Kidney (tissue), 14 donors: ENCODE results near the gene PXYLP1. TPM values are rescaled to one million over a fixed set of nuclear protein-coding genes. Genes with fewer than 3 reads are reported as not detected.

Experiments
- DNase-seq, 5 donors: peaks; one replicate each; pipeline ENCODE4 v3.0.0-alpha.2; 2013 to 2020
- FAIRE-seq: peaks from 2 replicates; lab custom pipeline; 2012; peaks lifted over from hg19 to GRCh38; lab: Jason Lieb, UNC
- H3K27ac ChIP-seq, 2 donors: one replicate each; pipeline ENCODE4 v1.7.0; 2013; ENCODE audit warnings: low read depth in 2 of 2, low read length in 2 of 2, inconsistent platforms in 1 of 2
- H3K27me3 ChIP-seq: one replicate; pipeline ENCODE4 v1.7.1; 2013; ENCODE audit warnings: low read length, inconsistent platforms; ENCODE audit not compliant: control insufficient read depth, insufficient read depth
- H3K36me3 ChIP-seq, 3 donors: one replicate each; pipeline versions ENCODE4 v1.7.0 to v1.7.1; 2013; ENCODE audit warnings: low read length in 3 of 3, control low read depth in 1 of 3, inconsistent platforms in 1 of 3; ENCODE audit not compliant: insufficient read depth in 3 of 3, control insufficient read depth in 2 of 3
- H3K4me1 ChIP-seq, 3 donors: one replicate each; pipeline versions ENCODE4 v1.7.0 to v1.7.1; 2013; ENCODE audit warnings: low read length in 3 of 3, inconsistent platforms in 1 of 3, low read depth in 1 of 3; ENCODE audit not compliant: control insufficient read depth in 2 of 3, insufficient read depth in 2 of 3
- H3K4me3 ChIP-seq, 3 donors: one replicate each; pipeline versions ENCODE4 v1.7.0 to v1.8.1; 2013; ENCODE audit warnings: low read length in 3 of 3, control low read depth in 1 of 3, inconsistent platforms in 1 of 3
- H3K9ac ChIP-seq, 3 donors: one replicate each; pipeline versions ENCODE4 v1.7.0 to v1.7.1; 2013; ENCODE audit warnings: low read length in 3 of 3, control low read depth in 1 of 3, inconsistent platforms in 1 of 3
- H3K9me3 ChIP-seq, 3 donors: one replicate each; pipeline versions ENCODE4 v1.7.0 to v1.7.1; 2013; ENCODE audit warnings: low read length in 3 of 3, control low read depth in 1 of 3, inconsistent platforms in 1 of 3; ENCODE audit not compliant: control insufficient read depth in 2 of 3, insufficient read depth in 1 of 3
- intact Hi-C: fragments of 100-400 bp; cut with DNase I; formaldehyde crosslinking; loops from one replicate; pipeline ENCODE4 v1.11.1; 2022
- polyA plus RNA-seq: library from polyadenylated mRNA; stranded (reverse); fragments of 350-450 nt; fragmentation: Illumina TruSeq; extraction: RNeasy Lipid Tissue Mini Kit (QIAGEN cat#74804); gene quantifications from one replicate; pipeline ENCODE4 v1.2.3, GENCODE V29; 2014; ENCODE audit warnings: low read depth, low replicate concordance; ENCODE audit not compliant: insufficient read depth
- total RNA-seq: library from RNA; stranded (reverse); fragmentation: NEBNext Ultra II Directional; extraction: Animal tissue kit (Norgen Biotek cat#: 25700); gene quantifications from one replicate; pipeline ENCODE4 v1.2.1, GENCODE V29; 2021
- TF ChIP-seq, protein P1 (sequence below): IDR thresholded peaks from 3 replicates; pipeline ENCODE4 v1.5.1; 2012; ENCODE audit warnings: mild to moderate bottlenecking, moderate library complexity, borderline replicate concordance; ENCODE audit not compliant: insufficient read depth; ENCODE audit errors: extremely low read depth
- donor health status: control.
- donor health status: control.
- donor health status: control.
- donor health status: control.
- donor health status: control.
- donor health status: DM: yes; HTN: yes; CAD: no.
- donor health status: Normal renal cell carcinoma (clear cell type).

Gene PXYLP1
- total and polyA plus RNA-seq, 2 donors from 2014 or later: 5.4 to 11.9 TPM

DNA sequence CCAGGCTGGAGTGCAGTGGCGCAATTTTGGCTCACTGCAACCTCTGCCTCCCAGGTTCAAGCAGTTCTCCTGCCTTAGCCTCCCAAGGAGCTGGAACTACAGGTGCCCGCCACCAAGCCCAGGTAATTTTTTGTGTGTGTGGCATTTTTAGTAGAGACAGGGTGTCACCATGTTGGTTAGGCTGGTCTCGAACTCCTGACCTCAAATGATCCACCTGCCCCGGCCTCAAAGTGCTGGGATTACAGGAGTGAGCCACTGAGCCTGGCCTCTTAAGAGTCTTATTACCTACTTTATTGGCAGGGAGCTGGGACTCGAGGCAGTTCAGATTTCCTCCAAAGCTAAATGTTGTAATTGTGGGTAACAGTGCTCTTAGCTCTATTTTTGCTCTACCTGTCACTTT, 16.4 kb downstream of the PXYLP1 start:
- DNase-seq: no peak
- Histone ChIP-seq H3K4me3 (no peak overlapping the region), H3K4me1 (peaks cover 0 to 7% (median 6%) of the 10 kb centered on the region in 3 donors), H3K27me3 (no peaks in the 10 kb centered on the region), H3K36me3 (no peaks in the 10 kb centered on the region), H3K27ac (no peak overlapping the region), H3K9me3 (no peaks in the 10 kb centered on the region), H3K9ac (no peak overlapping the region)
- TF ChIP-seq, protein P1, sequence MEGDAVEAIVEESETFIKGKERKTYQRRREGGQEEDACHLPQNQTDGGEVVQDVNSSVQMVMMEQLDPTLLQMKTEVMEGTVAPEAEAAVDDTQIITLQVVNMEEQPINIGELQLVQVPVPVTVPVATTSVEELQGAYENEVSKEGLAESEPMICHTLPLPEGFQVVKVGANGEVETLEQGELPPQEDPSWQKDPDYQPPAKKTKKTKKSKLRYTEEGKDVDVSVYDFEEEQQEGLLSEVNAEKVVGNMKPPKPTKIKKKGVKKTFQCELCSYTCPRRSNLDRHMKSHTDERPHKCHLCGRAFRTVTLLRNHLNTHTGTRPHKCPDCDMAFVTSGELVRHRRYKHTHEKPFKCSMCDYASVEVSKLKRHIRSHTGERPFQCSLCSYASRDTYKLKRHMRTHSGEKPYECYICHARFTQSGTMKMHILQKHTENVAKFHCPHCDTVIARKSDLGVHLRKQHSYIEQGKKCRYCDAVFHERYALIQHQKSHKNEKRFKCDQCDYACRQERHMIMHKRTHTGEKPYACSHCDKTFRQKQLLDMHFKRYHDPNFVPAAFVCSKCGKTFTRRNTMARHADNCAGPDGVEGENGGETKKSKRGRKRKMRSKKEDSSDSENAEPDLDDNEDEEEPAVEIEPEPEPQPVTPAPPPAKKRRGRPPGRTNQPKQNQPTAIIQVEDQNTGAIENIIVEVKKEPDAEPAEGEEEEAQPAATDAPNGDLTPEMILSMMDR: no peak
- no peak for FAIRE-seq
- intact Hi-C loops: no loop called here

DNA sequence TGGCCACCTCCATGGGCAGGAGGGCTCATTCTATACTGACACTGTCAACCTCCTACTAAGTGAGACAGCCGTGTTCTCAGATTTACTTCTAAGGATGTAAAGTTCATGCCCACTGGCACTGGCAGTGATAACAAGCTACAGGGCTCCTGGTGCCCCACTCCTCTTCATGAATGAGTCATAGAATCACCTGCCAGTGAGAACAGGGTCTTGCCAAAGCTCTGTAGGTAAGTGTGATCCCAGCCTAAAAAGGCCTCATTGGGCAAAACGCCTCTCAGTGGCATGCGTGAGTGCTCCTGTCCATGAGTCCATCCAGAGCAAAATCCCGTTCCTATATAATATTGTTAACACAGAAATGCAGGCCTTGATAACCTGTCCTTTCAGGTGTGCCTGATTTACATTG, 17.4 kb downstream of the PXYLP1 start:
- TF ChIP-seq, protein P1: no peak
- Histone ChIP-seq H3K4me1 (peaks cover 0 to 6% (median 6%) of the 10 kb centered on the region in 3 donors), H3K27me3 (no peaks in the 10 kb centered on the region), H3K9ac (no peak overlapping the region), H3K4me3 (no peak overlapping the region), H3K9me3 (no peaks in the 10 kb centered on the region), H3K27ac (no peak overlapping the region), H3K36me3 (no peaks in the 10 kb centered on the region)
- no peak for FAIRE-seq
- no peak for DNase-seq
- intact Hi-C loops: no loop called here

DNA sequence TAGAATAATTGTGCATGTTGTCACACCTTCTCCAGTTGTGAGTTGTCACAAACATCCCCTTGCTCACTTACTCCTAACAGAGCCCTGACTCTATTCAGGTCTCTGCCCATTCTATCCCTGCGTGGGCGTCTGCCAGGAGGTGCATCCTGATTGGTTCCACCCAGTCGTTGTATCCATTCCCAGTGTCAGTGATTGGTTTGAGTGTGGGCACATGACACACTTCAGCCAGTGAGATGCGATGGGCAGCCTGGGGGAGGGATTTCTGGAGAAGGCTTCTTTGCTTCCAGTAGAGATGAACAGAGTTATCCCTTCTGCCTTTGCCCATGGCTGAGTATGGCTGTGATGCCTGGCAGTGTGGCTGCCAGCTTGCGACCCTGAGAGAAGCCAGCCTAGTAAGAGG, 18.7 kb downstream of the PXYLP1 start:
- Histone ChIP-seq H3K27ac (no peak overlapping the region), H3K4me1 (peaks cover 0 to 6% (median 6%) of the 10 kb centered on the region in 3 donors), H3K9ac (no peak overlapping the region), H3K27me3 (no peaks in the 10 kb centered on the region), H3K36me3 (no peaks in the 10 kb centered on the region), H3K4me3 (no peak overlapping the region), H3K9me3 (no peaks in the 10 kb centered on the region)
- DNase-seq (no peak), FAIRE-seq (no peak)
- intact Hi-C loops: no loop called here
- TF ChIP-seq, protein P1: no peak

DNA sequence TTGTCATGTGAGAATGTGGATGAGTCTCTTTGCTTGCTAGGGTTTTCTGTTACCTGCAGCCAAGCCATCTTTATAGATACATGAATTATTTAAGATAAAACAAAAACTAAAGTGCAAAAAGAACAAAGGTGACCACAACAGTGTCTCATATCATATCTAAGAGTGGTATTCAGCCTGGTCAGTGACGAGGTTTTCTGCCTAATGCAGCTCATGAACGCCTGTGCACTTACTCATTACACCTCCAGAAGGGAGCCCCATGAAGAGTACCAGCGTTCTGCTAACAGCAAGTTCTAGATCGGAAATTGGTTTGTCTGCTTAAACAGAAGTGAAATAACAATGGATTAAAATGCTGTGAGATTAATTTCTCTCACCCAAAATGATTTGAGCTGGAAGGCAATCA, 19.2 kb downstream of the PXYLP1 start:
- Histone ChIP-seq H3K4me1 (peaks cover 0 to 6% (median 6%) of the 10 kb centered on the region in 3 donors), H3K9ac (no peak overlapping the region), H3K27ac (no peak overlapping the region), H3K9me3 (no peaks in the 10 kb centered on the region), H3K4me3 (no peak overlapping the region), H3K36me3 (no peaks in the 10 kb centered on the region), H3K27me3 (no peaks in the 10 kb centered on the region)
- TF ChIP-seq, protein P1: no peak
- DNase-seq: no peak
- intact Hi-C loops: no loop called here
- FAIRE-seq: no peak
